ENCODE results near the gene ISM1. TPM values are rescaled to one million over a fixed set of nuclear protein-coding genes. Genes with fewer than 3 reads are reported as not detected.

Gene ISM1
- total and polyA plus RNA-seq, 2 experiments from 2014 or later = 0.15 to 0.63 TPM

DNA sequence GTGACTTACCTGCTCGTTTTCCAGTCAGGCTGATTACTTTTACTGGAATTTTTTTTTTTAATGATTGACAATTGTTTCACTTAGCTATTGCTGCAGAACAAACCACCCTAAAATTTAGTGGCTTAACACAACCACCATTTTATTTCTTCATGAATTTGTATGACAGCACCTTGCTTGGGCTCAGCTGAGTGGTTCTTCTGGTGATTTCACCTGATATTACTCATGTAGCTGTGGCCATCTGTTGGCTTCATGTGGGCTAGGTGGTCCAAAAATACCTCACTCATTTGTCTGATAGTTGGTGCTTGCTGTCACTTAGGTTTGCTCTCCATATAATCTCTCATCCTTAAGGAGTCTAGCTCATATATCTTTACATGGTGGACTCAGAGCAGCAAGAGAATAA lies 5.3 kb downstream of the ISM1 start:
- H3K4me1 ChIP-seq (ENCODE audit: insufficient read depth) = peaks cover 17% of the 10 kb centered on the region
- no peak overlapping the region for H3K27ac ChIP-seq (ENCODE audit: low read depth)
- no peak for ATAC-seq

More for the DNA sequence above, 5.3 kb downstream of the ISM1 start:
- DNase-seq (ENCODE audit: low spot score) = no peak
- Mint-ChIP-seq H3K4me3 (no peak overlapping the region), H3K4me1 (peaks cover 13% of the 10 kb centered on the region), H3K9me3 (peaks cover 3% of the 10 kb centered on the region; the same call in 1 of the 3 replicates), H3K36me3 (ENCODE audit: low read depth) (no peaks in the 10 kb centered on the region; the same call in 2 of the 3 replicates), H3K27ac (no peak overlapping the region), H3K27me3 (ENCODE audit: insufficient read depth, low read depth, poor library complexity) (peaks cover 14% of the 10 kb centered on the region)
- no peaks in the 10 kb centered on the region for H3K79me2 ChIP-seq (replicated peaks; ENCODE audit: insufficient read depth)
- H3K4me3 ChIP-seq = no peak overlapping the region
- H4K20me1 ChIP-seq (replicated peaks; ENCODE audit: insufficient read depth) = no peaks in the 10 kb centered on the region
- 0 out of 2 replicates have a peak, but pooled peaks cover 5% of the 10 kb centered on the region for H3F3A ChIP-seq (replicated peaks; ENCODE audit: low read depth)
- H3K27me3 ChIP-seq (ENCODE audit: insufficient read depth) = peaks cover 31% of the 10 kb centered on the region
- H3K36me3 ChIP-seq (ENCODE audit: insufficient read depth) = no peaks in the 10 kb centered on the region
- no peak for TF ChIP-seq ZNF114 (CRISPR knock-in tag; IDR thresholded peaks at IDR 0.05)
- TF ChIP-seq STAT1 (IDR thresholded peaks at IDR 0.05; ENCODE audit: unreplicated experiment) = no peak
- peak; percentile 87 for TF ChIP-seq ZNF331 (CRISPR knock-in tag; IDR thresholded peaks at IDR 0.05; ENCODE audit: low read depth)
- TF ChIP-seq, protein P1, sequence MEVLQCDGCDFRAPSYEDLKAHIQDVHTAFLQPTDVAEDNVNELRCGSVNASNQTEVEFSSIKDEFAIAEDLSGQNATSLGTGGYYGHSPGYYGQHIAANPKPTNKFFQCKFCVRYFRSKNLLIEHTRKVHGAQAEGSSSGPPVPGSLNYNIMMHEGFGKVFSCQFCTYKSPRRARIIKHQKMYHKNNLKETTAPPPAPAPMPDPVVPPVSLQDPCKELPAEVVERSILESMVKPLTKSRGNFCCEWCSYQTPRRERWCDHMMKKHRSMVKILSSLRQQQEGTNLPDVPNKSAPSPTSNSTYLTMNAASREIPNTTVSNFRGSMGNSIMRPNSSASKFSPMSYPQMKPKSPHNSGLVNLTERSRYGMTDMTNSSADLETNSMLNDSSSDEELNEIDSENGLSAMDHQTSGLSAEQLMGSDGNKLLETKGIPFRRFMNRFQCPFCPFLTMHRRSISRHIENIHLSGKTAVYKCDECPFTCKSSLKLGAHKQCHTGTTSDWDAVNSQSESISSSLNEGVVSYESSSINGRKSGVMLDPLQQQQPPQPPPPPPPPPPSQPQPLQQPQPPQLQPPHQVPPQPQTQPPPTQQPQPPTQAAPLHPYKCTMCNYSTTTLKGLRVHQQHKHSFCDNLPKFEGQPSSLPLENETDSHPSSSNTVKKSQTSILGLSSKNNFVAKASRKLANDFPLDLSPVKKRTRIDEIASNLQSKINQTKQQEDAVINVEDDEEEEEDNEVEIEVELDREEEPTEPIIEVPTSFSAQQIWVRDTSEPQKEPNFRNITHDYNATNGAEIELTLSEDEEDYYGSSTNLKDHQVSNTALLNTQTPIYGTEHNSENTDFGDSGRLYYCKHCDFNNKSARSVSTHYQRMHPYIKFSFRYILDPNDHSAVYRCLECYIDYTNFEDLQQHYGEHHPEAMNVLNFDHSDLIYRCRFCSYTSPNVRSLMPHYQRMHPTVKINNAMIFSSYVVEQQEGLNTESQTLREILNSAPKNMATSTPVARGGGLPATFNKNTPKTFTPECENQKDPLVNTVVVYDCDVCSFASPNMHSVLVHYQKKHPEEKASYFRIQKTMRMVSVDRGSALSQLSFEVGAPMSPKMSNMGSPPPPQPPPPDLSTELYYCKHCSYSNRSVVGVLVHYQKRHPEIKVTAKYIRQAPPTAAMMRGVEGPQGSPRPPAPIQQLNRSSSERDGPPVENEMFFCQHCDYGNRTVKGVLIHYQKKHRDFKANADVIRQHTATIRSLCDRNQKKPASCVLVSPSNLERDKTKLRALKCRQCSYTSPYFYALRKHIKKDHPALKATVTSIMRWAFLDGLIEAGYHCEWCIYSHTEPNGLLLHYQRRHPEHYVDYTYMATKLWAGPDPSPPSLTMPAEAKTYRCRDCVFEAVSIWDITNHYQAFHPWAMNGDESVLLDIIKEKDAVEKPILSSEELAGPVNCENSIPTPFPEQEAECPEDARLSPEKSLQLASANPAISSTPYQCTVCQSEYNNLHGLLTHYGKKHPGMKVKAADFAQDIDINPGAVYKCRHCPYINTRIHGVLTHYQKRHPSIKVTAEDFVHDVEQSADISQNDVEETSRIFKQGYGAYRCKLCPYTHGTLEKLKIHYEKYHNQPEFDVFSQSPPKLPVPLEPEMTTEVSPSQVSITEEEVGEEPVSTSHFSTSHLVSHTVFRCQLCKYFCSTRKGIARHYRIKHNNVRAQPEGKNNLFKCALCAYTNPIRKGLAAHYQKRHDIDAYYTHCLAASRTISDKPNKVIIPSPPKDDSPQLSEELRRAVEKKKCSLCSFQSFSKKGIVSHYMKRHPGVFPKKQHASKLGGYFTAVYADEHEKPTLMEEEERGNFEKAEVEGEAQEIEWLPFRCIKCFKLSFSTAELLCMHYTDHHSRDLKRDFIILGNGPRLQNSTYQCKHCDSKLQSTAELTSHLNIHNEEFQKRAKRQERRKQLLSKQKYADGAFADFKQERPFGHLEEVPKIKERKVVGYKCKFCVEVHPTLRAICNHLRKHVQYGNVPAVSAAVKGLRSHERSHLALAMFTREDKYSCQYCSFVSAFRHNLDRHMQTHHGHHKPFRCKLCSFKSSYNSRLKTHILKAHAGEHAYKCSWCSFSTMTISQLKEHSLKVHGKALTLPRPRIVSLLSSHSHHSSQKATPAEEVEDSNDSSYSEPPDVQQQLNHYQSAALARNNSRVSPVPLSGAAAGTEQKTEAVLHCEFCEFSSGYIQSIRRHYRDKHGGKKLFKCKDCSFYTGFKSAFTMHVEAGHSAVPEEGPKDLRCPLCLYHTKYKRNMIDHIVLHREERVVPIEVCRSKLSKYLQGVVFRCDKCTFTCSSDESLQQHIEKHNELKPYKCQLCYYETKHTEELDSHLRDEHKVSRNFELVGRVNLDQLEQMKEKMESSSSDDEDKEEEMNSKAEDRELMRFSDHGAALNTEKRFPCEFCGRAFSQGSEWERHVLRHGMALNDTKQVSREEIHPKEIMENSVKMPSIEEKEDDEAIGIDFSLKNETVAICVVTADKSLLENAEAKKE (CRISPR knock-in tag; IDR thresholded peaks at IDR 0.05) = no peak
- TF ChIP-seq, protein P2, sequence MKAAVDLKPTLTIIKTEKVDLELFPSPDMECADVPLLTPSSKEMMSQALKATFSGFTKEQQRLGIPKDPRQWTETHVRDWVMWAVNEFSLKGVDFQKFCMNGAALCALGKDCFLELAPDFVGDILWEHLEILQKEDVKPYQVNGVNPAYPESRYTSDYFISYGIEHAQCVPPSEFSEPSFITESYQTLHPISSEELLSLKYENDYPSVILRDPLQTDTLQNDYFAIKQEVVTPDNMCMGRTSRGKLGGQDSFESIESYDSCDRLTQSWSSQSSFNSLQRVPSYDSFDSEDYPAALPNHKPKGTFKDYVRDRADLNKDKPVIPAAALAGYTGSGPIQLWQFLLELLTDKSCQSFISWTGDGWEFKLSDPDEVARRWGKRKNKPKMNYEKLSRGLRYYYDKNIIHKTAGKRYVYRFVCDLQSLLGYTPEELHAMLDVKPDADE (IDR thresholded peaks at IDR 0.05) = no peak
- H3K4me2 ChIP-seq = no peak overlapping the region
- no peak overlapping the region for H2AFZ ChIP-seq
- H3K9me2 ChIP-seq (ENCODE audit: insufficient read depth) = no peaks in the 10 kb centered on the region
